ENCODE measurements around the gene STAT5A.
A peak's percentile ranks its signal among the peaks of the same experiment; 100 is the strongest.

The STAT5A gene

GRCh38 chr17:42270170-42270535 lies 18.1 kb upstream of the STAT5A start:
- no peak for DNase-seq

- DNase-seq = no peak
Observed at GRCh38 chr17:42270596-42270995, 17.7 kb upstream of the STAT5A start.

GRCh38 chr17:42271006-42271778 lies 17.1 kb upstream of the STAT5A start:
- DNase-seq = no peak

DNA sequence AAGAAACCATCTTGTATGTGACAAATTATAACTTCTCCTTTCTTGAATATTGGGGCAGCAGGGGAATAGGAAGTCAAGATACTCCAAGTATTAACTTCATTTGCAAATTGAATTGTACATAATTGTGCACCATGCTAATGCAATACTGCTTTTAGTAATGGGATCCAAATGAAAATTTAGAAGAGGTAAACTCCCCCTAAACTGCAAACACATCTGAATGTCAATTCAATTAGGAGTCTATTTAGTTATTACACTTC lies 16.6 kb upstream of the STAT5A start:
- no peak for DNase-seq

DNA sequence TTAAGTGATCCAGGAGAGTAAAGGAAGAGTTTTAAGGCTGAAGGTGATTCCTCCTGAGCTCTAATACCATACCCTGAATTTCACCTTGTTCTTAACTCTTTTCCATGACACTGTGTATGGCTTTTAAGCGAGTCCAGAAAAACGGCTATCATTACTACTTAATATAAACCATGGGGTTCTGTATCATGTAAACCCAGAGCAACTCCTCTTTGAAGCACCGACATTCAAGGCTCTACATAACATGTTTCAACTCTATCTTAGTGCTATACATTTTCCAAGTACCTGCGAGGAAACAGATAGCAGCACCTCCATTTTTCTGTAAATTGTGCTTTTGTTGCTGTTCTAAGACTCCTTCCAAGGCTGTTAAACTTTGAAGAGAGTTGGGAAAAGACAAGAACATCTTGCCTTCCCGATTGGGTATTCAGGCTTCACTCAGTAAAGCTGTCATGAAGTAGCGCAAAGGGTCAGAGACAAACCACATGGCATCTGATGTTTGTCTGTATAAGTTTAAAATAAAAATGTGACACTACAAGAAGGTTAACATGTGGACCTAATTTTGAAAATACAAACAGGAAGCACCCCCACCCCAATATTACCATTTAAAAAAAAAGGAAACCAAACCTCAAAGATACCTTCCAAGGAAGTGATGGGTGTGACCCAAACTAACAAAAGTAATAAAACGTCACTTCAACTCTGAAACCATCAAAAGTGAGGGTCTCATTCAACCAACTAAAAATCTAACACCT lies 16.0 kb upstream of the STAT5A start:
- no peak for DNase-seq

DNA sequence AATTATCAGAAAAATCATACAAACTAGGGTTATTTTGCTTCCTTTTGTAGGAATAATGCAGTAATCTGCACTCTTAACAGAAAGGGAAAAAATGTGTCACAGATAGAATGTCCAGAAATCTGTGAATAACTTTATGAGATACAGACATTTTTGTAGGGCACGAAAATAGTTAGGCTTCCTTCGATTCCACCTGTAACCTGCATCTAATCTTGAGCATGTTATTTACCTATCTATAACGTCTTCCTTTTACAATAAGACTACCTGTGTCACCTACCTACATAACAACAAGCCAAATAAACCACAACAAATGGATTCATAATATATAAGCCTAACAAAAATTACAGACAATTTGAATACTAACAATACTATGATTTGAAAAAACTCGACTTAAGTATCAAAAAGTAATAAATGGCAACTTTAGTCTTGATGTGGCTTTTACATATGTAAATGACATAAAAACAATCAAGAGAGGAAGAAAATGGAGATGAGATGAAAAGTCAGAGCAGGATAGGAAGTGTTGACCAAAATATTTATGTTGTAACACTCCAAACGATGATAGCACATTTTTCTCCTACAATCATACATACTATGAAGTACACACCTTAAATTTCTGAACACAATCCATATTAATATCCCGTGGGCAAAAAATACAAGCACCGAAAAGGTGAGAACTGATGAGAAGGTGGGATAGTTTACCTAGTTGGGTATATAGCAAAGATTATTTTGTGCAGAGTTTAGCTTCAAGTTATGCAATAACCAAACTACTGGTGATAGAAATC lies 14.6 kb upstream of the STAT5A start:
- peak; percentile 47 for DNase-seq

DNA sequence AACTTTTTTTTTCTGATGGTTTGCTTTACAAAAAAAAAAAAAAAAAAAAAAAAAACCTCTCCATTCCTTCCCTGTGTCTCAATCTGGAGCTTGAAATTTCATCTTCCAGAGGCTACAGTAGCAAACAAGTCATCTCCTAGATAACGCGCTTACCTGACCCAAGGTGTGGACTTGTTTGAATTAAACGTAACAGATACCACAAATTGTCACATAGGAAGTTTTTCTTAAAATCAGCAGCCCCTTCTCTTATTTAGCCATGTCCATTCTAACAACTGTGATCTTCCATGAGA lies 14.1 kb upstream of the STAT5A start:
- DNase-seq = no peak

DNA sequence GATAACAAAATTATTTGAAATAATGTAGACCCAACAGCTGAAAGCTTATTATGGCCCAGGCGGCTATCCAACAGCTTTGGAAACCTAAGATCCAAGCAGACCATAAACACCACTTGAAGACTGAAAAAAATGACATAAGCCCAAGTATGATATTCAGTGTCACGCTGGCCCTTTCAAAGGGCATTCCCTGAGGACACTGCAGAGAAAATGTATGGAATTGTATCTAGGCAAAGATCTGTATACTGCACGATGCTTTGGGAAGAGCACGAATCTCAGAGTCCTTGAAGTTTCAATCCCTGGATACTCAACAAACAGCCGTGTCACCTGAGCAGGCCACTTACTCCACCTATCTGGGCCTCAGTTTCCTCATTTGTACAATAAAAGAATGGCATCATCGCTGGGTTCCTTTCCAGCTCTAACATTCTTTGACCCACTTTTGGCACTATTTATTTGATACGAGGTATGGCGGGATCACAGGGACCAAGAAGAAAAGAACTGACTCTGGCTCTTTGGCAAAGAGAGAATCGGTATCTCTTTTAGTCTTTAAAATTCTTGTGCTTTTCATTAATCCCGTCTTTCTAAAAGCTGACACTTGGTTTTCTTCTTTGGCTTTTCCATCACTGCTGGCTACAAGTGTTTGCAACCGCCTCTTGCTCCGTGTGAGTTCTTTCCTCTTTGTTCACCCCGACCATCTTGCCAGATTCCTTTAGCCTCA lies 13.3 kb upstream of the STAT5A start:
- DNase-seq = no peak

DNA sequence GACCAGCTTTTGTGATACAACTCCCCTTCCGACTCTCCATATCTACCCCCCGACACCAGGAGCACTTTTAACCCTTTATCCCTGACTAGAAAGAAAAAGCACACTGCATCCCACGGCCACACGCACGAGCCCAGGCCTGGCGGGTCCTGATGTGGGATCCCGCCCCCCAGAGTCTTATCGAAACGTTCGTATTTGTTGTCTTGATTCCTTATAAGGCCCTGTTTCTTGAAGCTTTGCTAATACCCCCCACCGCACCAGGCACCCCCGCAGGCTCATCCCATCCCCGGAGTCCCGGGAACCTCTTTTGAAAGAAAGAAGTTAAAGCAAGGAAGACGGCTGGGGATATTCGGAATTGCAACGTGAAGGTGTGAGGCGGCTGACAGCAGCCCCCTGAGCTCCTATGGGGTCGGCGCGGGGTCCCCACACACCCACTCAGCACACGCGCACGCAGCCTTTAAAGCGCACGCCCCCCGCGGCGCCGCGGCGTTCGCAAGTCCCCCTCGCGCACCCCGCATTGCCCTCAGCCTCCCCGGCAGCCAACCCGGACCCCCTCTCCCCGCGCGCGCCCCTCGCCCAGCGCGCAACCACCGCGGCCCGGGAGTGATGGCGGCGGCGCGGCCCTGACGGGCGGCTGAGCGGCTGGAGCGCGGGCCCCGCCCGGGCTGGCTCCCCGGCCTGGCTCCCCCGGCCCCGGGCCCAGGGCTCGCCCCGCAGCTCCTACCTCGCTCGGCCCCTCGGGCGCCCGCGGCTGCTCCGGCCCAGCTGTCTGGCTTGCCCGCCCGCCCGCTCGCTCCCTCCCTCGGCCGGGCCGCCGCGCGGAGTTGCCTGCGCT lies 12.6 kb upstream of the STAT5A start:
- peak; percentile 83 for DNase-seq

DNA sequence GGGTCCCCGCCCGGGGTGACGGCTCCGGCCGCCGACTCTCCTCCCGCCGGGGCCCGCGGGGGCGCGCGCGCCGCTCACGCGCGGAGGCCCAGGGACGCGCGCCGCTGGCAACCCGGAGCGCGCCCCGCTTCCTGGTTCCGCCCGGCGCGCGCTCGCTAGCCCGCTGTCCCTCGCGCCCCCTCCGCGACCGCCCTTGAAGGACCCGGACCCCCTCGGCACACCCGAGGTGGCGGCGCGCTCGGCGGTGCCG lies 12.0 kb upstream of the STAT5A start, which contains the start of gene STAT5B:
STAT5B (minus strand) TSS at position 33 of the 250 bp plus-strand sequence. CDS start 44,264 bp downstream, outside the sequence.
- peak; percentile 80 for DNase-seq

DNA sequence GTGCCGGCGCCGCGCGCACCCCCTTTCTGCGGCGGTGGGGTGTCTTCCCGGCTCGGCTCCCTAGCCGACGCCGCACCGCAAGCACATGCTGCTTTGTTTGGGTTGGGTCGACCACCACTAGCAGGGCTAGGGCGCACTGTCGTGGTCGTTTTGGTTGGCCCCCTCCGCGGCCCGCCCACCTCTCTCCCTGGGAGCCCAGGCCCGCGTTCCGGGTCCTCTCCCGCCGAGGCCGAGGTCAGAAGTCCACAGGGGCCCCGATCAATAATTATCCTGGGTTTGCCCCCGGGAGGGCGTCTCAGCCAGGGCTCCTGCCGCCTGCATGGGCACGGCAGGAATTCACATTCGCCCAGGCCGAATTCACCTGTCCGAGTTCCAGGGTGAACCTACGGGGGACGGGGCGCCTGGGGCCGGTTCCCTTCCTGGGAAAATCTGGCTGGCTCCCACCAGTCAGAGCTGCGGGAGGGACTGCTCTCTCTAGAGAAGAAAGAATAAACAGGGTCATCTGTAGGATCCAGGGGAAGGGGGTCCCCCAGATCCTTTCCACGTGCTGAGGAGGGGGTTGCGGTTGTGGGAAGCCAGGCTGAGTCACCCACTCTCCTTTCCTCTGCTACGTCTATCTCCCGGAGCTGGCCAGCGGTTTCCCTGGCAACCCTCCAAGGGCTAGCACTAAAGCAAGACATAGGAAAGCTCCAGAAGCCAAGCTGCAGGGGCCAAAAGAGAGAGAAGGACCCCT lies 11.5 kb upstream of the STAT5A start:
- DNase-seq = peak; percentile 81

DNA sequence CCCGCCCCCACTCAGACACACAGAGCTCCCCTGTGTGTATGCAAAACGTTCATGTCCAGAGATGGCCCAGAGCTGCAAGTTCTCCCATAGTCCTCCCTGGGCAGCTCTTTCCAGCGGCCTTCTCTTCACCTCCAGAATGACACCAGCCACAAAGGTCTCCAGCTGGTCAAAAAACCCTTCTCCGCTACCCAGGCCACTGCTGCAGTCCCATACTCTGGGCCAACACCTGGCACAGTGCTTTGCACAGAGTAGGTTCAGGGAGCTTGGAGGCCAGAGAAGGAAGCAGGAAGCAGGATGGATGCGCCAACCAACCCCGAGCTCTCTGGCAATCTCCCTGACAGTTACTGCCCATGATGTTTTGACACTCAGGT lies 11.0 kb upstream of the STAT5A start:
- DNase-seq = peak; percentile 45

DNA sequence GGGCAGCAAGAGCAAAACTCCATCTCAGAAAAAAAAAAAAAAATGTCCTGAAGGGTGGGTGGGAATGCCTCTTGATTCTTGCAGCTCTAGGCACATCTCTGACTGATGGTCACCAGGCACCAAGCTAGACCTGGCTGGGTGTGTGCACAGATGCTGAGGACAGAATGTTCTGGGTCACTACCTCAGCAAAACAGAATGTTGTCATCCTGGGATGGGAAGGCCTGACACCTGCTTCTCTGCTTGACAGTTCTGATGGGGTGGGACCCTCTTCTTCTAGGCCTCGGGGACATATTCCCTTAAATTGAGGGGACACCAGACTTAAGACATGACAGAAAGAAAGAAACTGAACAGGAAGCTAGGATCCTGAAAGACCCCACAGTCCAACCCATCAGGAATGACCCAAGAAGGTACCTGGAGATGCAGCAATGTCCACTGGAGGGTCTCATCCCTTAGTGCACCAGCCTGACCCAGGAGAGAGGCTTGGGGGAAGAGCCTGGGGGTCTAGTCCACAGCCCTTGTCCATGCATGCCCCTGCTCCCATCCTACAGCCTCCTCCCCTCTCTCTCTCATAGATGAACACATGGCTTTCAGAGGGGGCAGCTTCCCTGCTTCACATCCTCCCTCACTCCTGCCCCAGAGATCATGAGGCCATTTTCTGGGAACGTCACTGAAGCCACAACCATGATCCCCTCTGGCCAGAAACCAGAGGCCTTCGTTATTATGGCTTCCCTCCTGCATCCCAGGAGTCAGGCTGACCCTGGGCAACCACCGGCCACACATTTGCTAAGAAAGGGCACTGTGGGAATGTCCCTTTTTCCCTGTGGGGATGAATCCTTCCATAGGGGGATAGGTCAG lies 8.3 kb upstream of the STAT5A start:
- no peak for DNase-seq

GRCh38 chr17:42281571-42282096 lies 6.7 kb upstream of the STAT5A start:
- DNase-seq = no peak

DNA sequence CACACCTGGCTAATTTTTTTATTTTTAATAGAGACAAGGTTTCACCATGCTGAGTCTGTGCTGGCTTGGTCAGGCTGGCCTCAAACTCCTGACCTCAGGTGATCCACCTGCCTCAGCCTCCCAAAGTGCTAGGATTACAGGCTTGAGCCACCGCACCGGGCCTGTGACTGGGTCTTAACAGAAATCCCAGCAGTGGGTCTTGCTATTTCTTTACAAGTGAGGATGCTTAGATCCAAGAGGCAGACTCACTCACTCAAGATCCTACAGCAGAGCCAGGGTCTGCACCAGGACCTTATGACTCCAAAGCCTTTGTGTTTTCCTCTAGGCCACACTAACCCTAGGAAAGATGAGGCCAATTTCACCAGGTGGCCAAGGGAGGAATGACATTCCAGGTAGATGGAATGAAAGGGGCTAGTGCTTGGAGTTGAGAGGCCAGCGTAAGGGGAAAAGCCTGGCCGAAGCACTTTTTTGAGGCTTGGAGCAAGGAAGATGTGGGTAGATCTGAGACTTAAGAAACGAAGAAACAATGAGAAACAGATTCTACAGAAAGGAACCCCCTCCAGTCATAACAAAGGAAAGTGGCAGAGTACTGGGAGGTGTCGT lies 5.7 kb upstream of the STAT5A start:
- DNase-seq = no peak

GRCh38 chr17:42283241-42284023 lies 4.9 kb upstream of the STAT5A start:
- no peak for DNase-seq

- DNase-seq = no peak
Observed at GRCh38 chr17:42284024-42284369, 4.3 kb upstream of the STAT5A start.

DNA sequence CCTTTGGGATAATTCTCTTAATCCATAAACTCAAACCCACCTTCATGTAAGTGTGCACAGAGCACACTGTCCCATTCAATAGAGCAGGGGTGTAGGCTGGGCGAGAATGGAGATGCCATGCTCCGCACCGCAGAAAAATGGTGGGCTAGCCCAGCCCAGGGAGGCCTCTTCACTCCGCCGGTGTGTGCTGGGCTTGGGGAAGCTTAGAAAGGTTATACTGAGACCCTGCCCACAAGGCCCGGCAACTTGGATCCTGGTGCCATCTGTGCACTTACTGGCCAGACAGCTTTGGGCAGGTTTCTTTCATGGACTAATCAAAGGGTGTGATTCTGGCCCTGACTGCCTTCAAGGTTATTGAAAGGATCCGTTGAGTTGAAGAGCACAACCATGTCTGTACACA lies 3.7 kb upstream of the STAT5A start:
- DNase-seq = no peak

DNA sequence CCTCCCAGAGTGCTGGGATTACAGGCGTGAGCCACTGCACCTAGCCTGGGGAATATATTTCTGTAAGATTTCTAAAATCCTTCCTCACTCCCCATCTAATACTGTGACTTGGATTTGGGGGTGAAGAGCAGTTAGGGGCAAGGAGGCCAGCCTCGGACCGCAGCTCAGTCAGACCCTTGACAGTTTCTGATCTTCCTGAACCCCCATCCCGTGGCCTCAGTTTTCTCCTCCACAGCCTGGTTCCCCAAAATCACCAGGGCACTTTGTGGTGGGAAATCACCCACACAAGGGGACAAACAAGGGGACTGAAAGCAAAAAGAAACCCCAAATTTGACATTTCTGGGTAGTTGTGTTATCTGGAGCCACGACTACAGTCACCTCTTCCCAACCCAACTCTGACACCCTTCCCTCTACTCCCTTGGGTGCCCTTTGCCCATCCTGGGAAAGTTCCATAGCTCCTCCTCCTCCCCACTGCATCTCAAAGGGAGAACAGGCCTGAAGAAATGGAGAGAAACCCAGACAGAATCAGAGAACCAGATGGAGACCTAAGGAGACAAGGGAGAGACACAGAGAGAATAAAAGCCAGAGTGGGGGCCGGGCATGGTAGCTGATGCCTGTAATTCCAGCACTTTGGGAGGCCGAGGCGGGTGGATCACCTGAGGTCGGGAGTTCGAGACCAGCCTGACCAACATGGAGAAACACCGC lies 2.8 kb upstream of the STAT5A start:
- DNase-seq = no peak
